Kidney tubule cell (primary cell): ENCODE results near the gene TFF2.

ENCODE experiments used
- DNase-seq: peaks from one replicate; pipeline ENCODE4 v3.0.0-alpha.2; 2018; ENCODE audit warnings: low spot score

TFF2 gene

DNA sequence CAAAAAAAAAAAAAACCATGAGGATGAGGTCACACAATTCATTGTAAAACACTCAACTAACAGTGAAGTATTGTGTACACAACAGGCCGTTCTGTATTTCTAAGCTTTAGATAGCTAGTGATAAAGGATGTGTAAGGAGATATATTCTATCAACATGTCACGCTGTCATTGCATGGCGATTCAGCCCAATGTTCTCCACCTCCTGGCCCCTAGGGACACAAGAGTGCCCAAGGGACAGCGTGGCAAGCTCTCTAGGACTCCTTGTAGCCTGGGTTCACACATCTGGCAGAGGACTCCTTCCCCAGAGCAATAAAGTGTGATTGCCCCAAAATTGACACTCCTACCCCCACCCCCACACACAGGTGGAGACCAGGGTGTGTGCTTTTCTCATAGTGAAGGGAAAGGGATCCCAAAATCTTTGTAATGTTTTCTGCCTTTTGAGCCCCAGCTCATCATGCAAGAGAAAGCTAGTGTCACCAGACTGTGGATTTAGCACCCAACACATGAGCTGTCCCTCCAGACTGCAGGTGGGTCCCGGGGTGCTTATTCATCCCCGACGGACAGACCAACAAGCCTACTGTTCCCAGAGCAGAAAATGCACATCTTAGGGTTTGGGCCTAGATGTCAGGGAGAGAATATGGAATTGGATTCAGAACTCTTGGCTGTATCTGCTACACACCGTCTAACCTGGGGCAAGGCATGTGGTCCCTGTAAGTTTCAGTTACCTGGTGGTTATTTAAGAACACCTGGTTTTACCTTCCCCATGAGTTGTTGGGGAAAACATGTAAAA, 33.6 kb upstream of the TFF2 start:
- no peak for DNase-seq

DNA sequence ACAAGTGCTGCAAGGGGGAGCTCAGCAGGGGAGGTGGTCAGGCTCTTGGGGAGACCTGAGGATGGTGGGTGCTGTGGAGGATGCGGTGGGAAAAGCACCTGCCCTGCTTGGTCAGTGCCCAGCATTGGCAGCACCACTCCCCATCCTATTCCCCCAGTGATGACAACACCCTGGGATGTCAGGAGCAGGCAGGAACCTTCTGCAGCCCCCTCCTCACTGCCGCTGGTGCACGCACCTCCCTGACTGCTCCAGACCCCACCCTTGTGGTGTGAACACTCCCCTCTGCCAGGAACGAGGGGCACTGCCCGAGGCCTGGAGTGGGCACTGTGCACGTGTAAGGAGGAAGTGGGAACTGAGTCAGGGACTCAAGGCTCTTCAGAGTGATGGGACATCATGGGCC, 32.5 kb upstream of the TFF2 start:
- no peak for DNase-seq

DNA sequence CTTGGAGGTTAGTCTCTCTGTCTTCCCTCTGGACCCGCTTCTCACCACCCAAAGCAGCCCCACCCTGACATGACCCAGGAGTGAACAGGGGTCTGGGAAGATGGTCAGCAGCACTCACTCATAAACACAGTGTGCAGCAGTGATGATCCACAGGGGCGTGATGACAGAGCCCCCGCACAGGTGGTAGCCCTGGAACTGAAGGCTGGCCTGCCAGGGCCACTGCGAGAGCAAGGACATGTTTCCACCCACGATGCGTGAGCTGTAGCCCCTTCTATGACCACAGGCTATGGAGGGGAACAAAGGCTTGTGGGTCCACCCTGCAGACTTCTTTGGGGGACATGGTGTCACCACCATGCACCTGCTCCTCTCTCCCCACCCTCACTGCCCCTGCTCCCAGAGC, 32.1 kb upstream of the TFF2 start:
- no peak for DNase-seq

DNA sequence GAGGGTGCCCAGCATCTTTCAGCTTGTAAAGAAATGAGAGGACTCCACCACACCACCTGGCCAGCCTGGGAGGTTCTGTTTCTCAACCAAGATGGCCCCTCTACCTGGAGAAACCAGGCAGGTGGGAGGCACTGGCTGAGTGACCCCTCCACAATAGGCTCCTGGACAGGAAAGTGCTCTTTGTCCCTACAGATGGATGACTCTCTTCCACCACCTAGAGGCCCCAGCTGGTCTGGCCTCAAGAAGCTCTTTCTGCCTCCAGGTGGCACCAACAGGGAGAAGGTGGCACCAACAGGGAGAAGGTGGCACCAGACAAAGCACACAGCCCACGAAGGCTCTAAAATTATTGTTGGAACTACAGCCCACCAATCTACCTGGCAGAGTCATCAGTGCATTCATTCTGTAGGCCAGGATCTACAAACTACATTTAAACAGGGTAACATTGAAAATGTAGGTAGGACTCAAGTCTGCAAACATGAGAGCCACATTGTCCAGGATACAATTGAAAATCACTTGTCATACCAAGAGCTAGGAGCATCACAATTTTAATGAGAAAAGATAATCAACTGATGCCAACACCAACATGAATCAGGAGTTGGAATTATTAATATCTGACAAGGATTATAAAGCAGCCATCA, 30.7 kb upstream of the TFF2 start:
- DNase-seq = peak; percentile 75

DNA sequence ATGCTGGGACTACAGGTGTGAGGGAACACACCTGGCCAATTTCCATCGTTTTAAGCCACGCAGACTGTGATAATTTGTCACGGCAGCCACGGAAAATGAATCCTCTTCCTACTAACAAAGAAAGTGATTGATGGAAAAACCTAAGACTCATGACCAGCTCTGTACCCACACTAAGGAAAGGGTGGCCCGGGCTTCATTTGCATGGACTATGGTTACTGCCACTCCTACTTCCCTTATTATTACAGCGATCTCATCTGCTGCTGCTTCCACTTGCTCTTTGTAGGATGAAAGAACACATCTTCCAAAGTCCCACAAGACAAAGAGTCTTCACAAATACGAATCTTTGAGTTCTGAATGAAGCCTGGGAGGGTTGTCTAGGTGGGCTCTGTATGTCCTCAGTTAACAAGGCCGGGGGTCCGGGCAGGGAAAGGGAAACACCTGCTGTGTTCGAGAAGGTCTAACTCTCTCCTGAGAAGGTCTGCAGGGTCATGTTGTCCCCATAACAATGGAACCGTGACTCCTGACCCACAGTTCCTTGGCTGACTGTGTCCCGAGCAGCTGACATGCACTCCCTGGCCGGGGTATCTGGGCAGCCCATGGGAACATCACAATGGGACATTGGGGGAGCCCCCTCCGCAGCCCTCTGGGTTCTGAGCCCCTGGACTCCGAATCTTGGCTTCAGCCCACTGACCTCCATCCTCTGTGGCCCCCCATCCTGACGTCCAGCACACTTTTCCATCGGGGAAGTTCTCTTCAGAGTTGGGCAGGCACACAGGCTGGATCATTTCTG, 28.8 kb upstream of the TFF2 start:
- DNase-seq = no peak

DNA sequence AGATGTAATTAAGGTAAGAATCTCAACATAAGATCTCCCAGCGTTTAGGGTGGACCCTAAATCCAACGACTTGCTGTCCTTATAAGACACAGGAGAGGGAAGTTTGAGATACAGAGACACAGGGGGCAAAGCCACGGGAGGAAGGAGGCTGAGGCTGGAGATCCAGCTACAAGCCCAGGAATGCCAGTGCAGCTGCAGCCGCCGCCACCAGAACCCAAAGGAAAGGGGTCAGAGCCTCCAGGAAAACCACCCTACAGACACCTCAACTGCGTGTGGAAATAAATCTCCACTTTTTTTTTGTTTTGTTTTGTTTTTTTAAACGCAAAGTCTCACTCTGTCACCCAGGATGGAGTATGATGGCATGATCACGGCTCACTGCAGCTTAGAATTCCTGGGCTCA, 27.6 kb upstream of the TFF2 start:
- DNase-seq = no peak

DNA sequence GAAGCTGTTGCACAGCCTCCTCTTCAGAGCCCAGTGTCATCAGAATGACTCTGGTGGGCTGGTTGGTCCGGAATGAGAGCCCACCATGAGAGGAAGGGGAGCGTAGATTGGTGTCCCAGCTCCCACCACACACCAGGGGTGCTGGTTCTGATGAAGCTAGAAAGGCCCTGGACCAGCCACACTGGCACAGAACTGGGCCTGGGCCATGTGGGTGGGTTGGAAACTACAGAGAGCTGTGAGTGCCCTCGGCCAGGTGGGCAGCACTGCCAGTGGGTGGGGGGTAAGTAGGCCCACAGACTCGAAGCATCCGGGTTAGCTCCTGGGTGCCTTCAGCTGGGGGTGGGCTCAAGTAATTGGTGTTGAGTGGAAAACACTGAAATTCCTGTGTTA, 27.2 kb upstream of the TFF2 start:
- no peak for DNase-seq

DNA sequence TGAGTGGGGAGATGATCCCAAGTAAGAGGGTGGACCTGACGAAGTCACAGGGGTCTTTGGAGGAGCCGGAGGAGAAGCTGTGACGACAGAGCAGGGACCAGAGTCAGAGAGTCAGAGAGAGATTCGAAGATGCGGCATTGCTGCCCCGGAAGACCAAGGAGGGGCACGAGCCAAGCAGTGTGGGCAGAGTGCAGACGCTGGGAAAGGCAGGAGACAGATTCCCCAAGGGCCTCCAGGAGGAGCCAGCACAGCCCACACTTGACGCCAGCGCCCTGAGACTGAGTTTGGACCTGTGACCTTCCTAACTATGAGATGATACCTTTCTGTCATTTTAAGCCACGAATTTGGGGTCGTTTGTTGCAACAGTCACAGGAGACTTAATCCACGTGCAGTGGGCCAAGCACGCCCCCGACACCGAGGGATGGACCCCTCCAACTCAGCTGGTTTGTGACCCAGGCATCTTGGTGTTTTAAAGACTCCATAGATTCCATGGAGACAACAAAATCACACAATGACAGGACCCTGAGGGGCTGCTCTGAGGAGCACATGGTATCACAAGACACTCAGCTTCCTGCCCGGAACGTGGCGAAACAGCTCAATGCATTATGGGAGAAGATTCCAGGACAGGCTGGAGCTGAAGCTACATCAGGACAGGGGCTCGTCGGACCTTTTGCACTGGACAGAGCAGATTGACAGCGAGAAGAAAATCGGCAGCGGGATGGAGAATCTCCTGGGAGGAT, 26.6 kb upstream of the TFF2 start:
- DNase-seq = no peak

DNA sequence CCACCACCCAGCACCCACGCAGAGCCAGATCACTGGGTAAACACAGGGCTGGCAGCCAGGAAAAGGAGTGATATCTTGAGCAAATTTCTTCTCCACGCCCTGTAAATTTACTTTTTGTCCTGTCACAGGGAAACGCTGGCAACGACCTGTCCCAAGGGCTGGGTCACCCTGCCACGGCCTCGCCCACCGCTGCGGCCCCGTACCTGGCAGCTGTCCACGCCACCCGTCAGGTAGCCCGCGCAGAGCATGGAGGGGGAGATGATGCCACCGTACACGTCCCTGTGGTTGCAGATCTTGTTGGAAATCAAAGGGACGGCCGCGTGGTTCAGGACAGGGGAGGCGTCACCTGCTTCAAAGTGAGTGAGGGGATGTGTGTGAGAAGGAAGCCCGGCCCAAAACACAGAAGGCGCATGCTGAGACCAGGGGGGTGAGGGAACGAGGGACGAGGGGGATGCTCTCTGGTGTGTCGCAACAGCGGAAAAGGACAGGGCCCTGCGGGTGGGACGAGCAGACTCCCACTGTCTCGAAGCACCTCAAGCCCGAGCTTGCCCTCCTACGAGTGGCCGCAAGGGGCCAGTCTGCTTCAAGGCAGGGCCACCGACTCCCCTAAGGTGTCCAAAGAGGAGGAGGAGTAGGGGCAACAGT, 25.7 kb upstream of the TFF2 start:
- no peak for DNase-seq

DNA sequence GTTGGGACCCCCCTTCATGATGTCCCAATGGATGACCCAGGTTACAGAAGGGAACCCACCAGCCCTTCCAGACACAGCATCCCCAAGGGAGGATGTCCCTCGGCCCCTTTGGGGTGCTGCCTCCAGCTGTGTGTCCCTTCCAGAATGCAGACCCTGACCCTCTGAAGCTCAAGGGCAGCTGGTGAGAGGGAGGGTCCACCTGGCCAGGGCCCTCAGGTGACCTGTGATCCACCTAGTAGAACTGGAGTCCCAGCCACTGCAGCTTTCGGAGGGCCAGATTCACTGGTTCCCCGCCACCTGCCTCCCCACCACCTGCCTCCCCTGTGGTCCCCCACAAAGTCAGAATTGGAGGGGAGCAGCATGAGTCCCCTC, 25.2 kb upstream of the TFF2 start:
- DNase-seq = no peak

DNA sequence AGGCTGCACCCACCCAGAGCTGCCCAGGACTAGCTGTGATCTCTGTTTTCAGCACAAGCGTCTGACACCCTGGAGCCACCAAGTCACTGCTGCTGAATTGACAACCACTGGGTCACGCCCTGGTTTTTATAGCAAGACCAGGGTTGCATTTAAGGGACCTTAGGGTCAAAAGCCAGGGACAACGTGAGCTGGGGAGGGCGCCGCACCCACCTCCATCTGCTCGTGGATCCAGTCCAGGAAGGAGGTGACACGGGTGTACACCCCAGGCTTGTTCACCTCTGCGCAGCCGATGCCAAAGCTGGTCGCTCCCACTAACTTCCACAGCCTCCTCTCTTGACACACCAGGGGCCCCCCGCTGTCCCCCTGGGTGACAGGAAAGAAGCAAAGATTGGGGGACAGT, 24.7 kb upstream of the TFF2 start:
- DNase-seq = no peak

DNA sequence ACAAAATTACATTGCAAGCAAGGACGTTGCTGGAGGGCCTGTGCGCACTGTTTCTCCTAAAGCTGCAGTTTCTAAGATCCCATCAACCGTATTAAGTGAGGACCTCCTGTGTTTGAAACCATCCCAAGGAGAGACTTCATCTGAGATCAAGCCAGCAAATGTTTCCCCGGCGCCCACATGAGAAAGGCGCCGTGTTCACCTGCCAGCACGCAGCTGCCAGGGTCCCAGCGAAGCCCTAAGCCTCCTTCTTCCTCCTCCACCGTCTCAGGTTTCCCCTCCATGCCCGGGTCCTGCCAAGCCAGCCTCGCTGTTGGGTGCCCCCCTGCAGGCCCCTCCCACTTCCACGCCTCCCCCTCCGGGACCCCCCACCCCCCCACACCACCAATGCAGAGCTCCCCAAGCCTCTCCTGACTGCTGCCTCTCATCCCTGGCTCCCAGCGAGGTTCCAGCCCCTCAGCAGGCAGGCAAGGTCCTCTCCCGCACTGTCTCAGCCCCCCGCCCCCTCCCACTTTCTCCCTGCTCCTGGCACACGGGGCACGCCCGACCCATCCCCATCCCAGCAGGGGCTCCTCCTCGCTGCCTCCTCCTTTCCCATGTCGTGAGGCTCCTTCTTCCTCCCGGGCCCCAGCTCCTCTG, 24.2 kb upstream of the TFF2 start:
- no peak for DNase-seq

DNA sequence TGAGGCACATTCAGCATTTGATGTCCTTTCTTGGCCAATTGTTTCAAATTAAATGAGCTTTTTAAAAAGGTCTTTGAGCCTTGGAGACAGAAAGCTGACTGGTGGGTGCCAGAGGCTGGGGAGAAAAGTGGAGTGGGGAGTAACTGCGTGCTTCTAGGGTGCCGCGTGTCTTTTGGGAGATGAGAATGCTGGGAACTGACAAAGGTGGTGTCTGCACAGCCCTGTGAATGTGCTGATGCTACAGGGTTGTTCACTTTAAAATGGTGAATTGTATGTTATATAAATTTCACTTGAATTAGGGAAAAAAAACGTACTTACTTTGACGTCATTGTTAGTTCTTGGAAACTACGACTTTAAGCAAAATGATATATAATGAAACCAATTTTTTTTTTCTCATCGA, 23.7 kb upstream of the TFF2 start:
- no peak for DNase-seq

DNA sequence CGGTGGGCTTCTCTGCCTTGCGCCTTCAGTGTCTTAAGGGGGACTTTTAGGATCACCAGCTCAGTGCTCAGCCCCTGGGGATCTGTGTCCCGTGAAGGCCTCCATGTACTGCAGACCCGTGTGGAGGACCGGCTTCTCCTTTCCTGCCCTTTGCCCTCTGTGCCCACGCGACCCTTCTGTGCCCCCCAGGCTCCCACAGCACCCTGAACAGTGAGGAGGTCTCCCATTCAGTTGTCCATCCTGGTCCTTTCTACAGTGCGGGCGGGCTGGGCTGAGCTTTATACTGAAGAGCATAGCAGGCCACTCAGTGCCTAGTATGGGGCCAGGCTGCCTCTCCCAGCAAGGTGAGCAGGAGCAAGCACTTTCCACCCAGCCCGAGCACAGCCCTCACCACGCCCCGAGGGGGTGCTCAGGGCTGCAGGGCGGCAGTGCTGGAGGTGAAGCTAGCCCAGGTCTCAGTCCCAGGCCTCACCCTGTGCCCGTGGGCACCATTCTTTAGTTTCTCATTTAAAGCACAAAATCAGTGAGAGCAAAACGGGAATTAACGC, 23.2 kb upstream of the TFF2 start:
- no peak for DNase-seq

DNA sequence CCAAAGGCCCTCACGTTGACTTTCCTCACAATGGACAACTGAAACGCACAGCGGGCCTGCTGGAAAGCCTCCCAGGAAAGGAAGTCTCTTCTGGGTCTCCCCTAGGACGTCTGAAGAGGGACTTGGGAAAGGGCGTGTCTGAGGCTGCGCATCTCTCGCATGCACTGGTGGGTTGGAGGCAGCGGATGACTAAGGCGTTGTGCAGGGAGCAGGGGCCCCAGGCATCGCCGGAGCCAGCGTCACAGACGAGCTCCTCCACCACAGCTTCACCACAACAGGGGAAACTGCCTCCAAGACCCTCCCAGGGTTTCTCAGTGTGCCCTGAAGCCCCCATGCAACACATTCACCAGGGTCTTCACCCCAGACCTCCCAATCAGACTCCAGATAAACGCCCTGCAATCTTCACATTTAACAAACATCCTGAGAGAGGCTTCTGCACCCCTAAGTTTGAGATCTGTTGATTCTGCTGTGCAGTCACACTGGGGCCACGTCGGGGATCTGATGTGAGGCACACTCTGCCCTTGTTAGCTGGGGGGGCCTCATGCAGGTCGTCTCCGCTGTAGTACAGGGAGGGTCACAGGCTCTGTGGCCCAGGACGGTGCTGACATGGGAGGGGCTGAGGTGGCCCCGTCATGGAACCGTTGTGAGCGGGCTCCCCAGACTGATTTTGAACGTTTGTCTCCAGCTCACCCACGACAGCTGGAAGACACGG, 22.6 kb upstream of the TFF2 start:
- DNase-seq = no peak

DNA sequence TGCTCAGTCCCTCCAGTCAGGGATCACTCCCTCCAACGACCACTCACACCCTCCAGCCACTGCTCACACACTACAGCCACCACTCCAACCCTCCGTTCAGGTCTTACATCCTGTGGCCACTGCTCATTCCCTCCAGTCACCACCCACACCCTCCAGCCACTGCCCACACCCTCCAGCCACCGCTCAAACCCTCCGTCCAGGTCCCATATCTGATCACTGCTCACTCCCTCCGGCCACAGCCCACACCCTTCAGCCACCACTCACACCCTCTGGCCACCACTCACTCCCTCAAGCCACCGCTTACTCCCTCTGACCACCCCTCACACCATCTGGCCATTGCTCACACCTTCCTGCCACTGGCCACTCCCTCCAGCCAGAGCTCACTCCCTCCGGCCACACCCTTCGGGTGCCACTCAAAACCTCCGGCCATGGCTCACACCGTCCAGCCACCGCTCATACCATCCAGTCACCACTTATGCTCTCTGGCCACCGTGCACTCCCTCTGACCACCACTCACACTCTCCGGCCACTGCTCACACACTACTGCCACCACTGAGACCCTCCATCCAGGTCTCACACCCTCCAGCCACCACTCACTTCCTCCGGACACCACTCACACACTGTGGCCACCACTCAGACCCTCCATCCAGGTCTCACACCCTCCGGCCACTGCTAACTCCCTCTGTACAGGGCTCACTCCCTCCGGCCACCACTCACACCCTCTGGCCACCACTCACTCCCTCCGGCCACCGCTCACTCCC, 20.3 kb upstream of the TFF2 start:
- DNase-seq = no peak

DNA sequence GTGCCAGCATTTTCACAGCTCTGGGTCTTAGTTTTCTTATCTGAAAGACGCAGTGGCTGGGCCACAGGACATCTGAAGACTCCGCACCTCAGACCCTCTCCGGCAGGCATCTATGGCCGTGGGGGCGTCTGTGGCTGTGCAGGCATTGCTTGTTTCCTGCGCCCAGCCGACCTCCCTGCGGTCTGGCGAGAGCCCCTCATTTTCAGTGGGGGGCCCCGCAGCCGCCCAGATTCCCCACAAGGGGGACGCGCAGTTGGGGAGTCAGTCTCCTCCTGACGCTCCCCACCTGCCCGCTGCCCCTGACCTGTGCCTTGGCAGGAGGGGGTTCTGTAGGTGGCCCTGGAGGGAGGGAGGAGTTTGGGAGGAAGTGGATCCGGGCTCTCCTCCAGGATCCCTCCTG, 19.0 kb upstream of the TFF2 start:
- no peak for DNase-seq

DNA sequence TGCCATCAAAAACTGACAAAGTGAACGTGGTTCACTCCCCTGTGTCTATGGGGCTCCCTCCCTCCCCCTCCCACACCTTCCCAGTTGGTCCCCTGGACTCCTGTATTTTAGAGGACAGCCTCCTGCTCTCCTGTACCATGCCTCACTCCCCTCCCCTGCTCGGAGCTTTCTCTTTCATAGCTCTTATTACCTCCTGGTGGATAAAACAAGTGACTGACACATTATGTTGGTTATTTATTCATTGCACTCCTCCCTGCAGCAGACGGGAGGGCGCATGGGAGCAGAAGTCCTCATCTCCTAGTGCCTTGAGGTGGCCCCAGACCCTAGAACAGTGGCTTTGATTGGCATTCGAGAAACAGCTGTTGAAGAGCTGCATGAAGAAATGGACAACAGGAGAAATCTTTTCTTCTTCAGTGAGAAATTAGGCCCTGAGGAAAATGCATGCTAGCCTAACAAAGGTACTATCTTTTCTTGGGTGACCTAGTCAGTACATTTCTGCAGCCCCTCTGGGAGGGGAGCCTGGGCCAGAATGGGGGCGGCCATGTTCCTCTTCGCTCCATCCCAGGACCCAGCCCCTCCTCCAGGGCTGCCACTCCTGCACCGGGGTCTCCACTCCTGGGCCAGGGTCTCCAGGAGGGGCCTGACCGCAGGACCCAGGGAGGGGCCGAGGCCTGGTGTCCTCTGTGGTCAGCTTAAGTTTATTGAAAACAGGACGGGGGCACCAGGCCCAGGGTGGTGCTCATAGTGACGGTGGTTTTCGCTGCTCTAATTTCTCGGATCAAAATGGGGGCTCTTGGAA, 16.8 kb upstream of the TFF2 start:
- no peak for DNase-seq
